BJ (cell line): Measurements from ENCODE around the gene PROC. TPM values are rescaled to one million over a fixed set of nuclear protein-coding genes. Genes with fewer than 3 reads are reported as not detected.

ENCODE experiments used
- CTCF ChIA-PET: fragments of 350-600 bp; formaldehyde crosslinking; extraction: SDS; loops from one replicate; lab custom pipeline; 2021; ENCODE audit warnings: antibody characterized with exemption, inconsistent platforms; lab: Yijun Ruan, JAX
- POLR2A ChIA-PET: fragments of 300-600 bp; sonication (Branson Sonifier 250); formaldehyde crosslinking; extraction: SDS; loops from one replicate; lab custom pipeline; 2021; ENCODE audit warnings: antibody characterized with exemption; lab: Charles Lee
- DNase-seq: peaks from one replicate; pipeline ENCODE4 v3.0.0-alpha.2; 2011; ENCODE audit warnings: low read depth
- H3K27me3 ChIP-seq: 2 replicates; pipeline ENCODE4 v1.6.0; 2011; ENCODE audit warnings: low read length; ENCODE audit not compliant: control insufficient read depth, insufficient read depth
- H3K36me3 ChIP-seq: 2 replicates; pipeline ENCODE4 v1.5.1; 2011; ENCODE audit warnings: low read length; ENCODE audit not compliant: control insufficient read depth, insufficient read depth
- H3K4me3 ChIP-seq: 2 replicates; pipeline ENCODE4 v1.5.1; 2011; ENCODE audit warnings: low read depth, mild to moderate bottlenecking, control low read depth, low read length
- polyA plus RNA-seq: library from polyadenylated mRNA; depleted of rRNA; stranded (reverse); fragments of >200 nt; gene quantifications from 2 replicates; pipeline ENCODE4 v1.2.3, GENCODE V29; 2011
- TF ChIP-seq, protein P1 (sequence below): IDR thresholded peaks from 2 replicates; pipeline ENCODE4 v1.5.1; 2011; ENCODE audit warnings: low read depth, mild to moderate bottlenecking, control low read depth, inconsistent platforms, low read length, moderate library complexity; ENCODE audit not compliant: insufficient read depth

Gene PROC
- polyA plus RNA-seq, 1 experiment: 0.11 TPM

- DNase-seq: no peak
- TF ChIP-seq, protein P1, sequence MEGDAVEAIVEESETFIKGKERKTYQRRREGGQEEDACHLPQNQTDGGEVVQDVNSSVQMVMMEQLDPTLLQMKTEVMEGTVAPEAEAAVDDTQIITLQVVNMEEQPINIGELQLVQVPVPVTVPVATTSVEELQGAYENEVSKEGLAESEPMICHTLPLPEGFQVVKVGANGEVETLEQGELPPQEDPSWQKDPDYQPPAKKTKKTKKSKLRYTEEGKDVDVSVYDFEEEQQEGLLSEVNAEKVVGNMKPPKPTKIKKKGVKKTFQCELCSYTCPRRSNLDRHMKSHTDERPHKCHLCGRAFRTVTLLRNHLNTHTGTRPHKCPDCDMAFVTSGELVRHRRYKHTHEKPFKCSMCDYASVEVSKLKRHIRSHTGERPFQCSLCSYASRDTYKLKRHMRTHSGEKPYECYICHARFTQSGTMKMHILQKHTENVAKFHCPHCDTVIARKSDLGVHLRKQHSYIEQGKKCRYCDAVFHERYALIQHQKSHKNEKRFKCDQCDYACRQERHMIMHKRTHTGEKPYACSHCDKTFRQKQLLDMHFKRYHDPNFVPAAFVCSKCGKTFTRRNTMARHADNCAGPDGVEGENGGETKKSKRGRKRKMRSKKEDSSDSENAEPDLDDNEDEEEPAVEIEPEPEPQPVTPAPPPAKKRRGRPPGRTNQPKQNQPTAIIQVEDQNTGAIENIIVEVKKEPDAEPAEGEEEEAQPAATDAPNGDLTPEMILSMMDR: no peak
- Histone ChIP-seq H3K4me3 (no peak overlapping the region), H3K27me3 (no peaks in the 10 kb centered on the region), H3K36me3 (no peaks in the 10 kb centered on the region)
- POLR2A ChIA-PET: no interaction called here
- CTCF ChIA-PET: interaction anchor here (1.4 kb wide), 2 partner anchors 70 to 85 kb away, joined by 3 to 5 read pairs; no protein-coding TSS in a partner anchor
Observed at GRCh38 chr2:127394492-127394891, 23.7 kb upstream of the PROC start.

DNA sequence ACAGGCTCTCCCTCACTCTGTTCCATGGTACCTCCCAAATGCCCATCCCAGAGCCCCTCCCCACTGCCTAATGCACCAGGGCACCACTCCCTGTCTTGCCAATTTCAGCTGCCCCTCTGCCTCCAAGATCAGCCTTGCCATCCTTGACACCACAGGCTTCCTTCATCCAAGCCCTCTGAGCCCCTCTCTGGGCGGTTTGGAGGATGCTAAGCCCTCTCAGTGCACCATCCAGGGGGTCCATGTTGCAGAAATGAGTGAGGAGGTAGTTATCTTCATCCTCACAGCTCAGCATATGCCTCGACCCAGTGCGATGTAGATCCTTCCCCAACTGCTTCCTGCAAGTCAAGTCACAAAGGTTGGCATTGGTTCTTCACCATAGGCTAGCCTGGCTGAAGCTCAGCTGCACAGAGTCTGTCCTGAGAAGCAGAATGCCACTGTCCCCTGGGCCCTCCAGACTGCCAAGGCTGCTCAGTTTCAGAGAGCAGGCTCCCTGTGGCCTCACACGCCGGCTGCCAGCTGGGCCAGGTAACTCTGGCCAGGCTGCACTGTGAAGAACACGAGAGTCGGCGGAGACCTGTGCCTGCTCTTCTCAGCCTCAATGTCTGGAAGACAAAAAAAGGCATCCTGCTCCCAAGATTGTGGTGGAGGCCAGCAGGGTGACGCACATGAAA, 20.5 kb upstream of the PROC start:
- DNase-seq: no peak
- no peaks in the 10 kb centered on the region; the same call in 1 of the 2 replicates for H3K27me3 ChIP-seq

DNA sequence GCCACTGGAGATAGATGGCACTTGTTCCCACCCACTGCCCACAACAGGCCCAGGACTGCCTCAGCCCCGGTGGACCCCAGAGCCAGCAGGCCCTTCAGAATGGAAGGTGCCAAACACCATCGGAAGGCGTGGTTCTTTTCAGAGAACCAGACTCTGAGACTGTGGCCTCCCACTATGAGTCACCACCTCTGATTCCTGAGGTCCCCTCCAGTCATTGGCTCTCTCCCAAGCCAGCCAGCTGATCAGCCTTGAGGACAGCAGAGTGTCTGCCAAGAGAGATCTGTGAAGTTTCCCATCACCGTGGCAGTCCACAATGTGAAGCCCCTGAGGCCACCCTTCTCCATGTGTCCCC, 20.0 kb upstream of the PROC start:
- TF ChIP-seq, protein P1: no peak
- Histone ChIP-seq H3K27me3 (no peaks in the 10 kb centered on the region; the same call in 1 of the 2 replicates), H3K4me3 (no peak overlapping the region), H3K36me3 (no peaks in the 10 kb centered on the region)
- ChIA-PET CTCF (no interaction called here), POLR2A (interaction anchor here (0.7 kb wide), 1 partner anchor 11 kb away, joined by 5 read pairs; no protein-coding TSS in a partner anchor)
- DNase-seq: peak; percentile 74

More for the DNA sequence above, 20.5 kb upstream of the PROC start:
- no peaks in the 10 kb centered on the region for H3K36me3 ChIP-seq
- H3K4me3 ChIP-seq: no peak overlapping the region
- POLR2A ChIA-PET: interaction anchor here (0.7 kb wide), 1 partner anchor 11 kb away, joined by 5 read pairs; no protein-coding TSS in a partner anchor
- TF ChIP-seq, protein P1: no peak
- CTCF ChIA-PET: no interaction called here

DNA sequence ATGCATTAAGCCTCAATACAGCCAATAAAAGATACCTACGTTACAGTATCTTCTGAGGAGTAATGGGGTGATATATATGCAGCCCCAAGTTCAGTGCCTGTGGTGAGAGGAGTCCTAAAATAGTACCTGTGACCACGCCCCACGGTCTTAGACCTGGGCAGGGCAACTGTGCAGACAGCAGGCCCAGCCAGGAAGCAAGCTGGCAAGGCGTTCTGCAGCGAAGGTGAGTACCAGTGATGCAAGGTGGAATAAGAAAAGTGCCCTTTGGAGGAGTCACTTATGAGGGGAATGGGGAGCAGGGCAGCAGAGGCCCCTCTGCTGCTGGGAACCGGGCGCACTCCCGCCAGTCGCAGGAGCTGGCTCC, 17.7 kb upstream of the PROC start:
- ChIA-PET POLR2A (no interaction called here), CTCF (interaction anchor here (0.6 to 0.9 kb wide), 2 partner anchors 24 to 717 kb away, joined by 3 read pairs; no protein-coding TSS in a partner anchor)
- H3K4me3 ChIP-seq: no peak overlapping the region
- TF ChIP-seq, protein P1: no peak
- no peak for DNase-seq
- H3K36me3 ChIP-seq: no peaks in the 10 kb centered on the region
- no peaks in the 10 kb centered on the region; the same call in 1 of the 2 replicates for H3K27me3 ChIP-seq

- DNase-seq: no peak
- Histone ChIP-seq H3K27me3 (no peaks in the 10 kb centered on the region; the same call in 1 of the 2 replicates), H3K36me3 (no peaks in the 10 kb centered on the region), H3K4me3 (no peak overlapping the region)
- ChIA-PET POLR2A (no interaction called here), CTCF (interaction anchor here (0.6 to 0.9 kb wide), 2 partner anchors 23 to 718 kb away, joined by 3 read pairs; no protein-coding TSS in a partner anchor)
- TF ChIP-seq, protein P1: no peak
Observed at GRCh38 chr2:127400897-127401756, 17.1 kb upstream of the PROC start.
